Measurements from ENCODE around the gene OPCML.

Gene OPCML

DNA sequence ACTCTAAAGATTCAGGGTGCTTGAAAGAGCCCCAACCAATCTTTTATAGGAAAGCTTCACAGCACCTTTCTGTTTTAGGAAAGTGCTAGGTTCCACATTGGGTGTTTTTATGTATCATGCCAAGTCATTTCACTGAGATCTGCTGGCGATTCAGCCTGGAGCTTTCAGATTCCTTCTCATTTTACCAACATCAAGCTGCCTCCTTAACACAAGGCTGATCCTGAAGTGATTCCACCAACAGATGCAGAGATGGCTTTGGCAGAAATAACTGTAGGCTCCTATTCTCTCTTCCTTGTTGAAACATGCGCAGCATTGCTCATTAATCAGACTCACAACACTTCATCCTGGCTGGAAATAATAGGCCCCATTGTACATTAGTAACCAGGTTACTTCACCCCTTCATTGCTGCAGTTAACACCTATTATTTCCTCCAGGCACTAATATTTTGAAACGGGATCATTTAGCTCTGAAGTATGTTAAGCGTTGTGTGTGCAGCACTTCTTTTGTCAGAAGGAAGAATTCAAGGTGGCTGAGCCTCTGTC, 89.0 kb downstream of the OPCML start:
- no peak overlapping the region for H3K4me2 ChIP-seq (ENCODE audit: low read depth, low read length, poor library complexity, severe bottlenecking)
- H3K9ac ChIP-seq (ENCODE audit: low read depth, low read length, poor library complexity, severe bottlenecking): no peak overlapping the region
- H3K27me3 ChIP-seq (ENCODE audit: insufficient read depth, low read length, poor library complexity, severe bottlenecking): no peaks in the 10 kb centered on the region
- no peaks in the 10 kb centered on the region for H3K36me3 ChIP-seq (ENCODE audit: insufficient read depth, low read length)
- H4K20me1 ChIP-seq (ENCODE audit: insufficient read depth, low read length, poor library complexity, severe bottlenecking): no peaks in the 10 kb centered on the region
- H3K9me3 ChIP-seq (ENCODE audit: insufficient read depth, low read depth, low read length): peaks cover 4% of the 10 kb centered on the region; the same call in 1 of the 2 replicates
- no peaks in the 10 kb centered on the region for H3K79me2 ChIP-seq (ENCODE audit: insufficient read depth, low read length)
- no peak overlapping the region for H2AFZ ChIP-seq (ENCODE audit: low read length)
- H3K4me1 ChIP-seq (ENCODE audit: insufficient read depth, low read length, poor library complexity, severe bottlenecking): no peaks in the 10 kb centered on the region
- H3K4me3 ChIP-seq (ENCODE audit: low read length, poor library complexity, severe bottlenecking): no peak overlapping the region
- no peaks in the 10 kb centered on the region for H3K9me2 ChIP-seq (replicated peaks; ENCODE audit: low read depth, low read length)
- H3F3A ChIP-seq (ENCODE audit: low read depth): no peaks in the 10 kb centered on the region
- TF ChIP-seq EZH2phosphoT487 (IDR thresholded peaks at IDR 0.05; ENCODE audit: borderline replicate concordance): no peak
- TF ChIP-seq, protein P1, sequence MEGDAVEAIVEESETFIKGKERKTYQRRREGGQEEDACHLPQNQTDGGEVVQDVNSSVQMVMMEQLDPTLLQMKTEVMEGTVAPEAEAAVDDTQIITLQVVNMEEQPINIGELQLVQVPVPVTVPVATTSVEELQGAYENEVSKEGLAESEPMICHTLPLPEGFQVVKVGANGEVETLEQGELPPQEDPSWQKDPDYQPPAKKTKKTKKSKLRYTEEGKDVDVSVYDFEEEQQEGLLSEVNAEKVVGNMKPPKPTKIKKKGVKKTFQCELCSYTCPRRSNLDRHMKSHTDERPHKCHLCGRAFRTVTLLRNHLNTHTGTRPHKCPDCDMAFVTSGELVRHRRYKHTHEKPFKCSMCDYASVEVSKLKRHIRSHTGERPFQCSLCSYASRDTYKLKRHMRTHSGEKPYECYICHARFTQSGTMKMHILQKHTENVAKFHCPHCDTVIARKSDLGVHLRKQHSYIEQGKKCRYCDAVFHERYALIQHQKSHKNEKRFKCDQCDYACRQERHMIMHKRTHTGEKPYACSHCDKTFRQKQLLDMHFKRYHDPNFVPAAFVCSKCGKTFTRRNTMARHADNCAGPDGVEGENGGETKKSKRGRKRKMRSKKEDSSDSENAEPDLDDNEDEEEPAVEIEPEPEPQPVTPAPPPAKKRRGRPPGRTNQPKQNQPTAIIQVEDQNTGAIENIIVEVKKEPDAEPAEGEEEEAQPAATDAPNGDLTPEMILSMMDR (conservative IDR thresholded peaks at IDR 0.05; ENCODE audit: low read length): no peak

DNA sequence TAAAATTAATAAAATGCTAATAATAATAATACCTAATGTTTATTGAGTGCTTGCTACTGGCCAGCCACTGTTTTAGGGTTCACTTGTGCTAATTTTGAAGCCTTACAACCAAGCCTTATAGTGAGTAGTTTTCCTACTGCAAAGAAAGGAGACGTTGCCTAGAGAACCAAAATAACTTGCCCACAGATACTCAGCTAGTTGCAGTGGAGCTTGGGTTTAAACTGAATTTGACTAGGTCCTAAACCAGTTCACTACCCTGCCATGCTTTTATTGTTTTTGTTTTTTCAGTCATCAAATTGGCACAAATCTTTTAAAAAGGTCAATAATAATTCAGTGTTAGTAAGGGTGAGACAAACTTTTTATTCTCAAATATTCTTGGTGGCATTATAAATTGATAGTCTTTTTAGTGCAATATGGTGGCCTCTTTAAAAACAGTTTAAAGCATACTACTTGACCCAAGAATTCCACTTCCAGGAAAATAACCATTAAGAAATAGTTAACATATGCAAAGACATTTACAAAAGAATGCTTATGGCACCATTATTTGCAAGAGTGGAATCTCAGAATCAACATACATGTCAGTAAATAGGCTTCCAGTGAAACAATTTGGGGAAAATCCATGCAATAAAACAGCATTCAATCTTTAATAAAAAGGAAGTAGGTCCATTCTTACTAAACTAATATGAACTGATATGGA, 90.2 kb downstream of the OPCML start:
- Histone ChIP-seq H3K9me2 (replicated peaks; ENCODE audit: low read depth, low read length) (no peaks in the 10 kb centered on the region), H2AFZ (ENCODE audit: low read length) (no peak overlapping the region), H3K4me1 (ENCODE audit: insufficient read depth, low read length, poor library complexity, severe bottlenecking) (no peaks in the 10 kb centered on the region), H3K9ac (ENCODE audit: low read depth, low read length, poor library complexity, severe bottlenecking) (no peak overlapping the region), H3K36me3 (ENCODE audit: insufficient read depth, low read length) (no peaks in the 10 kb centered on the region), H3K27me3 (ENCODE audit: insufficient read depth, low read length, poor library complexity, severe bottlenecking) (no peaks in the 10 kb centered on the region), H3K9me3 (ENCODE audit: insufficient read depth, low read depth, low read length) (no peaks in the 10 kb centered on the region; the same call in 1 of the 2 replicates), H3F3A (ENCODE audit: low read depth) (no peaks in the 10 kb centered on the region), H4K20me1 (ENCODE audit: insufficient read depth, low read length, poor library complexity, severe bottlenecking) (no peaks in the 10 kb centered on the region), H3K4me2 (ENCODE audit: low read depth, low read length, poor library complexity, severe bottlenecking) (no peak overlapping the region), H3K79me2 (ENCODE audit: insufficient read depth, low read length) (no peaks in the 10 kb centered on the region), H3K4me3 (ENCODE audit: low read length, poor library complexity, severe bottlenecking) (no peak overlapping the region)
- TF ChIP-seq, protein P1 (conservative IDR thresholded peaks at IDR 0.05; ENCODE audit: low read length): no peak
- TF ChIP-seq EZH2phosphoT487 (IDR thresholded peaks at IDR 0.05; ENCODE audit: borderline replicate concordance): no peak

DNA sequence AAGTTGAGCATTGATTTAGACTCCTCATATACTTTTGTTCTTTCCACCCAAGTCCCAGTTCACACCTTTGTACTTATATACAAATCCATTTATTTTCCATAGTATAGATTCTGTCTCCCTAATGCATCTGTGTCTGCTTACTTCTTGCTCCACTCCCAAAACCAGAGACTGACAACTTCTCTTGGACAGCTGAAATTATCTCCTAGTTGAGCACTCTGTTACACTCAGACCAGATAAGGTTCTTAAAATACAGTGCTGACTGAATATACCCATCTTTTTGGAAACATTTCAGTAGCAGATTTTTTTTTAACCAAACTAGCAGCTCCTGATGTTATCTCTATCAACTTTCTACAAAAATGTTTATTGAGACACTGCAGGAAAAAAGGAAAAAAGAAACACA, 106.3 kb downstream of the OPCML start:
- Histone ChIP-seq H3K4me3 (ENCODE audit: low read length, poor library complexity, severe bottlenecking) (no peak overlapping the region), H3K9me3 (ENCODE audit: insufficient read depth, low read depth, low read length) (no peaks in the 10 kb centered on the region; the same call in 1 of the 2 replicates), H3K4me2 (ENCODE audit: low read depth, low read length, poor library complexity, severe bottlenecking) (no peak overlapping the region), H3K36me3 (ENCODE audit: insufficient read depth, low read length) (no peaks in the 10 kb centered on the region), H3K79me2 (ENCODE audit: insufficient read depth, low read length) (no peaks in the 10 kb centered on the region), H3F3A (ENCODE audit: low read depth) (no peaks in the 10 kb centered on the region), H2AFZ (ENCODE audit: low read length) (no peak overlapping the region), H3K9ac (ENCODE audit: low read depth, low read length, poor library complexity, severe bottlenecking) (no peak overlapping the region), H3K9me2 (replicated peaks; ENCODE audit: low read depth, low read length) (no peaks in the 10 kb centered on the region), H4K20me1 (ENCODE audit: insufficient read depth, low read length, poor library complexity, severe bottlenecking) (no peaks in the 10 kb centered on the region), H3K4me1 (ENCODE audit: insufficient read depth, low read length, poor library complexity, severe bottlenecking) (no peaks in the 10 kb centered on the region), H3K27me3 (ENCODE audit: insufficient read depth, low read length, poor library complexity, severe bottlenecking) (no peaks in the 10 kb centered on the region)
- no peak for TF ChIP-seq EZH2phosphoT487 (IDR thresholded peaks at IDR 0.05; ENCODE audit: borderline replicate concordance)
- TF ChIP-seq, protein P1 (conservative IDR thresholded peaks at IDR 0.05; ENCODE audit: low read length): no peak
